ENCODE results near the gene ZNF586. TPM values are rescaled to one million over a fixed set of nuclear protein-coding genes. Genes with fewer than 3 reads are reported as not detected.

The ZNF586 gene
- total and polyA plus RNA-seq, 2 experiments from 2014 or later: 5.2 to 16.9 TPM

DNA sequence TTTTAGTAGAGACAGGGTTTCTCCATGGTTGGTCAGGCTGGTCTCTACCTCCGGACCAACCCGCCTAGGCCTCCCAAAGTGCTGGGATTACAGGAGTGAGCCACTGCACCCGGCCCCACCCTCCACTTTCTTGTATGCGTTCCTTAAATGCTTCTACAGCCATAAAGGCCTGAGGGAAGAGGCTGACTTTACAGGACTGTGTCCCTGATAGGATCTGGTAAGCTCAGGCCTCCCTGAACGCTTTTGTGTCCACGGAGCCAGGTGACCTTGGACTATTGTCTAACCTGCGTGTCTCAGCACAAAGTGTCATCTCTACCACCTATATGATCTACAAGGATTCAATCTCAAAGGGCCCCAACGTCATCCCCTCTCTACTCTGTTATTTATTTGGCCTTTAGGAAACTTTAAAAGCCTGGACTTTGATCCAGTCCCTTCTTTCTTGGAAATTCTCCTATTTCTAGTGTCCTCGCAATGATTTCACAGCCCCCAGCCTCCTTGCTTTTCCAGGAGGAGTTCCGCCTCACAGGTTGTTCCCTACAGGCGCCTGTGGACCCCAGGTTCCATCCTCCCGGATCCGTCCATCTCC lies 44.5 kb downstream of the ZNF586 start (continued):
- TF ChIP-seq, protein P1, sequence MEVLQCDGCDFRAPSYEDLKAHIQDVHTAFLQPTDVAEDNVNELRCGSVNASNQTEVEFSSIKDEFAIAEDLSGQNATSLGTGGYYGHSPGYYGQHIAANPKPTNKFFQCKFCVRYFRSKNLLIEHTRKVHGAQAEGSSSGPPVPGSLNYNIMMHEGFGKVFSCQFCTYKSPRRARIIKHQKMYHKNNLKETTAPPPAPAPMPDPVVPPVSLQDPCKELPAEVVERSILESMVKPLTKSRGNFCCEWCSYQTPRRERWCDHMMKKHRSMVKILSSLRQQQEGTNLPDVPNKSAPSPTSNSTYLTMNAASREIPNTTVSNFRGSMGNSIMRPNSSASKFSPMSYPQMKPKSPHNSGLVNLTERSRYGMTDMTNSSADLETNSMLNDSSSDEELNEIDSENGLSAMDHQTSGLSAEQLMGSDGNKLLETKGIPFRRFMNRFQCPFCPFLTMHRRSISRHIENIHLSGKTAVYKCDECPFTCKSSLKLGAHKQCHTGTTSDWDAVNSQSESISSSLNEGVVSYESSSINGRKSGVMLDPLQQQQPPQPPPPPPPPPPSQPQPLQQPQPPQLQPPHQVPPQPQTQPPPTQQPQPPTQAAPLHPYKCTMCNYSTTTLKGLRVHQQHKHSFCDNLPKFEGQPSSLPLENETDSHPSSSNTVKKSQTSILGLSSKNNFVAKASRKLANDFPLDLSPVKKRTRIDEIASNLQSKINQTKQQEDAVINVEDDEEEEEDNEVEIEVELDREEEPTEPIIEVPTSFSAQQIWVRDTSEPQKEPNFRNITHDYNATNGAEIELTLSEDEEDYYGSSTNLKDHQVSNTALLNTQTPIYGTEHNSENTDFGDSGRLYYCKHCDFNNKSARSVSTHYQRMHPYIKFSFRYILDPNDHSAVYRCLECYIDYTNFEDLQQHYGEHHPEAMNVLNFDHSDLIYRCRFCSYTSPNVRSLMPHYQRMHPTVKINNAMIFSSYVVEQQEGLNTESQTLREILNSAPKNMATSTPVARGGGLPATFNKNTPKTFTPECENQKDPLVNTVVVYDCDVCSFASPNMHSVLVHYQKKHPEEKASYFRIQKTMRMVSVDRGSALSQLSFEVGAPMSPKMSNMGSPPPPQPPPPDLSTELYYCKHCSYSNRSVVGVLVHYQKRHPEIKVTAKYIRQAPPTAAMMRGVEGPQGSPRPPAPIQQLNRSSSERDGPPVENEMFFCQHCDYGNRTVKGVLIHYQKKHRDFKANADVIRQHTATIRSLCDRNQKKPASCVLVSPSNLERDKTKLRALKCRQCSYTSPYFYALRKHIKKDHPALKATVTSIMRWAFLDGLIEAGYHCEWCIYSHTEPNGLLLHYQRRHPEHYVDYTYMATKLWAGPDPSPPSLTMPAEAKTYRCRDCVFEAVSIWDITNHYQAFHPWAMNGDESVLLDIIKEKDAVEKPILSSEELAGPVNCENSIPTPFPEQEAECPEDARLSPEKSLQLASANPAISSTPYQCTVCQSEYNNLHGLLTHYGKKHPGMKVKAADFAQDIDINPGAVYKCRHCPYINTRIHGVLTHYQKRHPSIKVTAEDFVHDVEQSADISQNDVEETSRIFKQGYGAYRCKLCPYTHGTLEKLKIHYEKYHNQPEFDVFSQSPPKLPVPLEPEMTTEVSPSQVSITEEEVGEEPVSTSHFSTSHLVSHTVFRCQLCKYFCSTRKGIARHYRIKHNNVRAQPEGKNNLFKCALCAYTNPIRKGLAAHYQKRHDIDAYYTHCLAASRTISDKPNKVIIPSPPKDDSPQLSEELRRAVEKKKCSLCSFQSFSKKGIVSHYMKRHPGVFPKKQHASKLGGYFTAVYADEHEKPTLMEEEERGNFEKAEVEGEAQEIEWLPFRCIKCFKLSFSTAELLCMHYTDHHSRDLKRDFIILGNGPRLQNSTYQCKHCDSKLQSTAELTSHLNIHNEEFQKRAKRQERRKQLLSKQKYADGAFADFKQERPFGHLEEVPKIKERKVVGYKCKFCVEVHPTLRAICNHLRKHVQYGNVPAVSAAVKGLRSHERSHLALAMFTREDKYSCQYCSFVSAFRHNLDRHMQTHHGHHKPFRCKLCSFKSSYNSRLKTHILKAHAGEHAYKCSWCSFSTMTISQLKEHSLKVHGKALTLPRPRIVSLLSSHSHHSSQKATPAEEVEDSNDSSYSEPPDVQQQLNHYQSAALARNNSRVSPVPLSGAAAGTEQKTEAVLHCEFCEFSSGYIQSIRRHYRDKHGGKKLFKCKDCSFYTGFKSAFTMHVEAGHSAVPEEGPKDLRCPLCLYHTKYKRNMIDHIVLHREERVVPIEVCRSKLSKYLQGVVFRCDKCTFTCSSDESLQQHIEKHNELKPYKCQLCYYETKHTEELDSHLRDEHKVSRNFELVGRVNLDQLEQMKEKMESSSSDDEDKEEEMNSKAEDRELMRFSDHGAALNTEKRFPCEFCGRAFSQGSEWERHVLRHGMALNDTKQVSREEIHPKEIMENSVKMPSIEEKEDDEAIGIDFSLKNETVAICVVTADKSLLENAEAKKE (CRISPR knock-in tag; IDR thresholded peaks at IDR 0.05): no peak
- TF ChIP-seq EZH2phosphoT487 (IDR thresholded peaks at IDR 0.05; ENCODE audit: unreplicated experiment) (no peak), CREB1 (CRISPR knock-in tag; IDR thresholded peaks at IDR 0.05; ENCODE audit: low read depth) (no peak), POLR2AphosphoS5 (IDR thresholded peaks at IDR 0.05; ENCODE audit: low read depth) (no peak)
- TF ChIP-seq, protein P2, sequence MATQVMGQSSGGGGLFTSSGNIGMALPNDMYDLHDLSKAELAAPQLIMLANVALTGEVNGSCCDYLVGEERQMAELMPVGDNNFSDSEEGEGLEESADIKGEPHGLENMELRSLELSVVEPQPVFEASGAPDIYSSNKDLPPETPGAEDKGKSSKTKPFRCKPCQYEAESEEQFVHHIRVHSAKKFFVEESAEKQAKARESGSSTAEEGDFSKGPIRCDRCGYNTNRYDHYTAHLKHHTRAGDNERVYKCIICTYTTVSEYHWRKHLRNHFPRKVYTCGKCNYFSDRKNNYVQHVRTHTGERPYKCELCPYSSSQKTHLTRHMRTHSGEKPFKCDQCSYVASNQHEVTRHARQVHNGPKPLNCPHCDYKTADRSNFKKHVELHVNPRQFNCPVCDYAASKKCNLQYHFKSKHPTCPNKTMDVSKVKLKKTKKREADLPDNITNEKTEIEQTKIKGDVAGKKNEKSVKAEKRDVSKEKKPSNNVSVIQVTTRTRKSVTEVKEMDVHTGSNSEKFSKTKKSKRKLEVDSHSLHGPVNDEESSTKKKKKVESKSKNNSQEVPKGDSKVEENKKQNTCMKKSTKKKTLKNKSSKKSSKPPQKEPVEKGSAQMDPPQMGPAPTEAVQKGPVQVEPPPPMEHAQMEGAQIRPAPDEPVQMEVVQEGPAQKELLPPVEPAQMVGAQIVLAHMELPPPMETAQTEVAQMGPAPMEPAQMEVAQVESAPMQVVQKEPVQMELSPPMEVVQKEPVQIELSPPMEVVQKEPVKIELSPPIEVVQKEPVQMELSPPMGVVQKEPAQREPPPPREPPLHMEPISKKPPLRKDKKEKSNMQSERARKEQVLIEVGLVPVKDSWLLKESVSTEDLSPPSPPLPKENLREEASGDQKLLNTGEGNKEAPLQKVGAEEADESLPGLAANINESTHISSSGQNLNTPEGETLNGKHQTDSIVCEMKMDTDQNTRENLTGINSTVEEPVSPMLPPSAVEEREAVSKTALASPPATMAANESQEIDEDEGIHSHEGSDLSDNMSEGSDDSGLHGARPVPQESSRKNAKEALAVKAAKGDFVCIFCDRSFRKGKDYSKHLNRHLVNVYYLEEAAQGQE (IDR thresholded peaks at IDR 0.05; ENCODE audit: unreplicated experiment): no peak
- TF ChIP-seq, protein P3, sequence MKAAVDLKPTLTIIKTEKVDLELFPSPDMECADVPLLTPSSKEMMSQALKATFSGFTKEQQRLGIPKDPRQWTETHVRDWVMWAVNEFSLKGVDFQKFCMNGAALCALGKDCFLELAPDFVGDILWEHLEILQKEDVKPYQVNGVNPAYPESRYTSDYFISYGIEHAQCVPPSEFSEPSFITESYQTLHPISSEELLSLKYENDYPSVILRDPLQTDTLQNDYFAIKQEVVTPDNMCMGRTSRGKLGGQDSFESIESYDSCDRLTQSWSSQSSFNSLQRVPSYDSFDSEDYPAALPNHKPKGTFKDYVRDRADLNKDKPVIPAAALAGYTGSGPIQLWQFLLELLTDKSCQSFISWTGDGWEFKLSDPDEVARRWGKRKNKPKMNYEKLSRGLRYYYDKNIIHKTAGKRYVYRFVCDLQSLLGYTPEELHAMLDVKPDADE (IDR thresholded peaks at IDR 0.05): no peak
